PC-9 (cell line): Measurements from ENCODE around the gene ADPRM.

ENCODE experiments used
- CTCF ChIP-seq: fragments of 200-600 bp; sonication (generic); conservative IDR thresholded peaks from 2 replicates; pipeline ENCODE4 v1.6.1; 2017; ENCODE audit warnings: mixed run types, antibody characterized with exemption, mild to moderate bottlenecking, moderate library complexity
- EZH2 ChIP-seq: fragments of 200-600 bp; sonication (generic); IDR thresholded peaks from 2 replicates; pipeline ENCODE4 v1.8.0; 2017; ENCODE audit warnings: antibody characterized with exemption, low read depth

GRCh38 chr17:10756619-10757018, 59.2 kb downstream of the ADPRM start:
- no peak for TF ChIP-seq CTCF
- no peak for TF ChIP-seq EZH2
